ENCODE measurements around the gene SLC7A5. TPM values are rescaled to one million over a fixed set of nuclear protein-coding genes. Genes with fewer than 3 reads are reported as not detected.

The SLC7A5 gene
- total RNA-seq, 3 donors from 2014 or later (not counting 1 experiment from before 2014, with no cell fraction given): 27.2 to 66.1 (median 34.2) TPM

GRCh38 chr16:87847785-87848675 lies 21.3 kb downstream of the SLC7A5 start:
- H3K36me3 ChIP-seq (ENCODE audit: control insufficient read depth, insufficient read depth, low read length): no peaks in the 10 kb centered on the region
- WGBS (ENCODE audit: insufficient coverage): 94% methylated on average over 27 of the region's 28 CpGs
- no peaks in the 10 kb centered on the region for H3K27me3 ChIP-seq (ENCODE audit: control insufficient read depth, insufficient read depth, low read length)
- Mint-ChIP-seq H3K27me3 (ENCODE audit: low read depth in 2 of 2) (no peaks in the 10 kb centered on the region), H3K4me1 (peaks cover 4% of the 10 kb centered on the region in 2 donors), H3K4me3 (no peak overlapping the region), H3K27ac (peak overlapping the region in 1 of 2 donors; percentile 26), H3K36me3 (no peaks in the 10 kb centered on the region), H3K9me3 (no peaks in the 10 kb centered on the region)
- no peak for ATAC-seq
- no peak for DNase-seq
- TF ChIP-seq CTCF (IDR thresholded peaks at IDR 0.05): no peak
- H3K4me1 ChIP-seq (ENCODE audit: control insufficient read depth, insufficient read depth, low read length): peaks cover 8% of the 10 kb centered on the region
- no peak overlapping the region for H3K27ac ChIP-seq (ENCODE audit: low read length)
- H3K9me3 ChIP-seq (ENCODE audit: control insufficient read depth, insufficient read depth, low read length): no peaks in the 10 kb centered on the region
- no peak overlapping the region for H3K4me3 ChIP-seq (ENCODE audit: low read length)
- intact Hi-C loops (cut with micrococcal nuclease): no loop called here

DNA sequence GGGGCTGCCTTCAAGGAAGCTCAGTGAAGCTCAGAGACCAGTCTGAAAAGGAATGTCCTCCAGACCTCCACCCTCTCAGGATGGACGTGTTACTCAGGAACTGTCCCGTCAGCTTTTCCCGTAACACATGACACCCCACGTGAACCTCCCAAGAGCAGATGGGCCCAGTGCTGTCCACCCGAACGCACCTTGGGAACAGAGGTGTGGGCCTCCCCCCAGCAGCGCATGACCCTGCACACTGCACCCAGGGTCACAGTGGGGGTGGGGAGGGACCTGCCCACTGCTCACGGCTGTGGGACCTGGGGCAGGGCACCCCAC lies 21.9 kb downstream of the SLC7A5 start:
- Histone ChIP-seq H3K36me3 (ENCODE audit: control insufficient read depth, insufficient read depth, low read length) (no peaks in the 10 kb centered on the region), H3K9me3 (ENCODE audit: control insufficient read depth, insufficient read depth, low read length) (no peaks in the 10 kb centered on the region), H3K27ac (ENCODE audit: low read length) (no peak overlapping the region), H3K4me1 (ENCODE audit: control insufficient read depth, insufficient read depth, low read length) (peaks cover 8% of the 10 kb centered on the region), H3K4me3 (ENCODE audit: low read length) (no peak overlapping the region), H3K27me3 (ENCODE audit: control insufficient read depth, insufficient read depth, low read length) (no peaks in the 10 kb centered on the region)
- H3K9me3 Mint-ChIP-seq: no peaks in the 10 kb centered on the region
- H3K27ac Mint-ChIP-seq: peak overlapping the region in 1 of 2 donors; percentile 26
- H3K36me3 Mint-ChIP-seq: no peaks in the 10 kb centered on the region
- WGBS (ENCODE audit: insufficient coverage): 90% methylated on average over 8 of the region's 8 CpGs
- no peaks in the 10 kb centered on the region for H3K4me1 Mint-ChIP-seq
- H3K27me3 Mint-ChIP-seq (ENCODE audit: low read depth in 2 of 2): no peaks in the 10 kb centered on the region
- ATAC-seq (no peak), DNase-seq (no peak)
- intact Hi-C loops (cut with micrococcal nuclease): no loop called here
- no peak for TF ChIP-seq CTCF (IDR thresholded peaks at IDR 0.05)
- H3K4me3 Mint-ChIP-seq: no peak overlapping the region

- ATAC-seq: no peak
- no peak overlapping the region for H3K27ac Mint-ChIP-seq
- H3K4me1 Mint-ChIP-seq: no peaks in the 10 kb centered on the region
Measured at GRCh38 chr16:87846705-87847466, 22.4 kb downstream of the SLC7A5 start.

More at GRCh38 chr16:87846705-87847466, 22.4 kb downstream of the SLC7A5 start:
- no peak overlapping the region for H3K4me3 Mint-ChIP-seq
- Histone ChIP-seq H3K36me3 (ENCODE audit: control insufficient read depth, insufficient read depth, low read length) (no peaks in the 10 kb centered on the region), H3K9me3 (ENCODE audit: control insufficient read depth, insufficient read depth, low read length) (no peaks in the 10 kb centered on the region), H3K4me1 (ENCODE audit: control insufficient read depth, insufficient read depth, low read length) (peaks cover 12% of the 10 kb centered on the region), H3K4me3 (ENCODE audit: low read length) (no peak overlapping the region), H3K27me3 (ENCODE audit: control insufficient read depth, insufficient read depth, low read length) (no peaks in the 10 kb centered on the region), H3K27ac (ENCODE audit: low read length) (no peak overlapping the region)
- TF ChIP-seq CTCF (IDR thresholded peaks at IDR 0.05): no peak
- DNase-seq: no peak
- no peaks in the 10 kb centered on the region for H3K27me3 Mint-ChIP-seq (ENCODE audit: low read depth in 2 of 2)
- 87% methylated on average over 25 of the region's 25 CpGs for WGBS (ENCODE audit: insufficient coverage)
- no peaks in the 10 kb centered on the region for H3K9me3 Mint-ChIP-seq
- intact Hi-C loops (cut with micrococcal nuclease): no loop called here
- H3K36me3 Mint-ChIP-seq: no peaks in the 10 kb centered on the region
